Hepatocyte (in vitro differentiated cells): ENCODE results near the gene TOMM22. TPM values are rescaled to one million over a fixed set of nuclear protein-coding genes. Genes with fewer than 3 reads are reported as not detected.

Source experiments
- DNase-seq: peaks from one replicate; pipeline ENCODE4 v3.0.0-alpha.2; 2016; ENCODE audit warnings: low spot score
- H2AFZ ChIP-seq: fragments of 200-600 bp; sonication (generic); 2 replicates; pipeline ENCODE4 v1.6.0; 2016; ENCODE audit warnings: antibody characterized with exemption, mild to moderate bottlenecking
- H3K27ac ChIP-seq: fragments of 200-600 bp; sonication (generic); 2 replicates; pipeline ENCODE4 v1.5.1; 2016; ENCODE audit warnings: mild to moderate bottlenecking
- H3K27me3 ChIP-seq: fragments of 200-600 bp; sonication (generic); 2 replicates; pipeline ENCODE4 v1.6.1; 2016
- H3K36me3 ChIP-seq: fragments of 200-600 bp; sonication (generic); replicated peaks from 2 replicates; pipeline ENCODE4 v1.5.1; 2016; ENCODE audit warnings: low read depth; ENCODE audit not compliant: insufficient read depth
- H3K4me1 ChIP-seq: fragments of 200-600 bp; sonication (generic); 2 replicates; pipeline ENCODE4 v1.5.1; 2016; ENCODE audit warnings: mild to moderate bottlenecking, moderate library complexity; ENCODE audit not compliant: insufficient read depth
- H3K4me2 ChIP-seq: fragments of 200-600 bp; sonication (generic); 2 replicates; pipeline ENCODE4 v1.6.0; 2016
- H3K4me3 ChIP-seq: fragments of 200-600 bp; sonication (generic); 2 replicates; pipeline ENCODE4 v1.5.1; 2016; ENCODE audit warnings: mild to moderate bottlenecking
- H3K79me2 ChIP-seq: fragments of 200-600 bp; sonication (generic); 2 replicates; pipeline ENCODE4 v1.6.0; 2017; ENCODE audit warnings: mild to moderate bottlenecking
- H3K9me2 ChIP-seq: fragments of 200-600 bp; sonication (generic); replicated peaks from 2 replicates; pipeline ENCODE4 v1.6.0; 2017; ENCODE audit warnings: mild to moderate bottlenecking; ENCODE audit not compliant: insufficient read depth
- H3K9me3 ChIP-seq: fragments of 200-600 bp; sonication (generic); 2 replicates; pipeline ENCODE4 v1.5.1; 2016; ENCODE audit warnings: low read depth, mild to moderate bottlenecking
- H4K20me1 ChIP-seq: fragments of 200-600 bp; sonication (generic); 2 replicates; pipeline ENCODE4 v1.6.0; 2016; ENCODE audit warnings: mild to moderate bottlenecking; ENCODE audit not compliant: insufficient read depth, poor library complexity, severe bottlenecking
- EZH2 ChIP-seq: fragments of 200-600 bp; sonication (generic); IDR thresholded peaks from 2 replicates; pipeline ENCODE4 v1.6.1; 2016; ENCODE audit warnings: antibody characterized with exemption, mild to moderate bottlenecking, borderline replicate concordance
- EZH2phosphoT487 ChIP-seq: fragments of 200-600 bp; sonication (generic); IDR thresholded peaks from one replicate; pipeline ENCODE4 v1.6.1; 2018; ENCODE audit warnings: antibody characterized with exemption, mild to moderate bottlenecking, low read depth, moderate library complexity; ENCODE audit not compliant: unreplicated experiment, severe bottlenecking
- WGBS: methylation state at CpG from one replicate; pipeline ENCODE4 v1.1.6; 2016; ENCODE audit warnings: low lambda C conversion rate; ENCODE audit errors: missing lambda C conversion rate; 5-methylcytosine and 5-hydroxymethylcytosine counted together
- polyA plus RNA-seq: library from polyadenylated mRNA; unstranded; fragments of >200 nt; fragmentation: Nextera tagmentation; extraction: Ambion mirVana; gene quantifications from 2 replicates; pipeline ENCODE4 v1.2.1, GENCODE V29; 2016
- total RNA-seq: library from RNA; depleted of rRNA; stranded (reverse); fragments of >200 nt; gene quantifications from 2 replicates; pipeline ENCODE4 v1.2.3, GENCODE V29; 2014
- TF ChIP-seq, protein P1 (sequence below): fragments of 200-600 bp; sonication (generic); IDR thresholded peaks from 2 replicates; pipeline ENCODE4 v1.5.1; 2016; ENCODE audit warnings: antibody characterized with exemption, mild to moderate bottlenecking; ENCODE audit not compliant: poor library complexity

Gene TOMM22
- total and polyA plus RNA-seq, 2 experiments from 2014 or later, result 57.7 to 80.3 TPM

DNA sequence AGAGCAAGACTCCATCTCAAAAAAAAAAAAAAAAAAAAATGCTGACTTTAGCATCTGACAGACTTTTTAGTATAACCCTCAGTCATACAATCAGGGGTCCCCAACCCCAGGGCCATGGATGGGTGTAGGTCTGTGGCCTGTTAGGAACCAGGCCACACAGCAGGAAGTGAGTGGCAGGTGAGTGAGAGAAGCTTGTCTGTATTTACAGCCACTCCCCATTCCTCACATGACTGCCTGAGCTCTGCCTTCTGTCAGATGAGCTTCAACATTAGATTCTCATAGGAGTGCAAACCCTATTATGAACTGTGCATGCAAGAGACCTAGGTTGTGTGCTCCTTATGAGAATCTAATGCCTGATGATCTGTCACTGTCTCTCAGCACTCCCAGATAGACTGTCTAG, 28.9 kb upstream of the TOMM22 start:
- Histone ChIP-seq H3K27ac (no peak overlapping the region), H3K9me2 (no peaks in the 10 kb centered on the region), H3K4me3 (no peak overlapping the region), H3K79me2 (peaks cover 27% of the 10 kb centered on the region), H3K4me1 (peaks cover 8% of the 10 kb centered on the region), H3K4me2 (no peak overlapping the region), H4K20me1 (no peaks in the 10 kb centered on the region), H3K27me3 (no peaks in the 10 kb centered on the region), H2AFZ (no peak overlapping the region), H3K36me3 (no peaks in the 10 kb centered on the region), H3K9me3 (no peaks in the 10 kb centered on the region)
- DNase-seq, result peak; percentile 58
- no peak for TF ChIP-seq EZH2
- TF ChIP-seq, protein P1, sequence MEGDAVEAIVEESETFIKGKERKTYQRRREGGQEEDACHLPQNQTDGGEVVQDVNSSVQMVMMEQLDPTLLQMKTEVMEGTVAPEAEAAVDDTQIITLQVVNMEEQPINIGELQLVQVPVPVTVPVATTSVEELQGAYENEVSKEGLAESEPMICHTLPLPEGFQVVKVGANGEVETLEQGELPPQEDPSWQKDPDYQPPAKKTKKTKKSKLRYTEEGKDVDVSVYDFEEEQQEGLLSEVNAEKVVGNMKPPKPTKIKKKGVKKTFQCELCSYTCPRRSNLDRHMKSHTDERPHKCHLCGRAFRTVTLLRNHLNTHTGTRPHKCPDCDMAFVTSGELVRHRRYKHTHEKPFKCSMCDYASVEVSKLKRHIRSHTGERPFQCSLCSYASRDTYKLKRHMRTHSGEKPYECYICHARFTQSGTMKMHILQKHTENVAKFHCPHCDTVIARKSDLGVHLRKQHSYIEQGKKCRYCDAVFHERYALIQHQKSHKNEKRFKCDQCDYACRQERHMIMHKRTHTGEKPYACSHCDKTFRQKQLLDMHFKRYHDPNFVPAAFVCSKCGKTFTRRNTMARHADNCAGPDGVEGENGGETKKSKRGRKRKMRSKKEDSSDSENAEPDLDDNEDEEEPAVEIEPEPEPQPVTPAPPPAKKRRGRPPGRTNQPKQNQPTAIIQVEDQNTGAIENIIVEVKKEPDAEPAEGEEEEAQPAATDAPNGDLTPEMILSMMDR, result no peak
- no peak for TF ChIP-seq EZH2phosphoT487

DNA sequence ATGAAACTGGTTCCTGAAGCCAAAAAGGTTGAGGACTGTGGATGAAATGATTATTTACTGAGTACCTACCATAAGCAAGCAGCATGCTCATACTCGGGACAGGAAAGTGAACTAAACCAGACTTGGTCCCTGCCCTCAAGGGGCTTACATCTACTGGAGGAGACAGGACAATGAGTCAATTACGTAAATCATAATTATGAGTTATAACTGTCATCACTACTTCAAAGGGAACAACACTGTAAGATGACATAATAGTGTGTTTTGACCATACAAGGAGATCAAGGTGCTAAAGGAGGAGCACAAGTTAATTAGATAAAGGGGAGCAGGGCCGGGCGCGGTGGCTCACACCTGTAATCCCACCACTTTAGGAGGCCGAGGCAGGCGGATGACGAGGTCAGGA, 28.0 kb upstream of the TOMM22 start:
- peaks cover 36% of the 10 kb centered on the region for H3K79me2 ChIP-seq
- H2AFZ ChIP-seq, result no peak overlapping the region
- peaks cover 8% of the 10 kb centered on the region for H3K4me1 ChIP-seq
- H3K27ac ChIP-seq, result no peak overlapping the region
- H3K4me3 ChIP-seq, result no peak overlapping the region
- TF ChIP-seq EZH2 (no peak), EZH2phosphoT487 (no peak)
- TF ChIP-seq, protein P1, result no peak
- H3K4me2 ChIP-seq, result no peak overlapping the region
- no peaks in the 10 kb centered on the region for H3K36me3 ChIP-seq
- whole genome bisulfite sequencing, result 95% methylated on average over 8 of the region's 8 CpGs
- no peaks in the 10 kb centered on the region for H3K9me2 ChIP-seq
- H3K27me3 ChIP-seq, result no peaks in the 10 kb centered on the region
- DNase-seq, result no peak
- H4K20me1 ChIP-seq, result no peaks in the 10 kb centered on the region
- H3K9me3 ChIP-seq, result no peaks in the 10 kb centered on the region

DNA sequence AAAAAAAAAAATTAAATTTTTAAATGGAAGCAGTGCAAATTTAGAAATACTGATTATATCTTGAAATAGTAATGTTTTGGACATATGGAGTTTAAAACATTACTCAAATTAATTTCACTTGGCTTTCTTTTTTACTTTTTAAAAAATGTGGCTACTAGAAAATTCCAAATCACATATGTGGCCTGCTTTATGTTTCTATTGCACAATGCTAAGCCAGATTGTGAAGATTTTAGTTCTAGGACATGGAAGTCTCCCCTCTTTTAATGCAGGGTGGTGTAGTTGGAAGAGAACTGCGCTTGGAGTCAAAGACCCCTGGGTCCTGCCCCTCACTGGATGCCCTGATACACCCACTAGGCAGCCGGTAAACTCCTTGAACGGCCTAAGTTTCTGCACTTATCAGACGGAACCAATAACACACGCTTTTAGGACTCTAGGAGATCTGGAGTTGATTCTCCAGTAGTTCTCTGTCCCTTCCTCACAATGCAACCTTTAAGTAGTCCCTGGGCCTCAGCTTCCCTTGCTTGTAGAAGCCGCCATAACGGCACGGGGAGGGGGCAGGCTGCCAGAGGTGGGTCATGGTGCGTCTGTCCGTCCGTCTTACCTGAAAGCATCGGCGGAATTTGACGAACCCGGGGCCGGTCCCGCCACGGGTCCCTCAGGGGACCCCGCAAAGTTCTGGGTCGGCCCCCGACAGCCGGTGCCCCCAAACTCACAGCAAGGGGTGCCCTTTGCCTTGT, 26.1 kb upstream of the TOMM22 start:
- H3K27ac ChIP-seq, result peak overlapping the region; percentile 97
- peak overlapping the region; percentile 80 for H2AFZ ChIP-seq
- no peaks in the 10 kb centered on the region for H3K36me3 ChIP-seq
- H3K9me2 ChIP-seq, result no peaks in the 10 kb centered on the region
- 4% methylated on average over 20 of the region's 22 CpGs for WGBS
- H3K79me2 ChIP-seq, result peaks cover 53% of the 10 kb centered on the region
- H3K4me3 ChIP-seq, result peak overlapping the region; percentile 82
- peaks cover 8% of the 10 kb centered on the region for H3K4me1 ChIP-seq
- H4K20me1 ChIP-seq, result no peaks in the 10 kb centered on the region
- TF ChIP-seq, protein P1, result no peak
- TF ChIP-seq EZH2 (no peak), EZH2phosphoT487 (no peak)
- peak overlapping the region; percentile 93 for H3K4me2 ChIP-seq
- no peaks in the 10 kb centered on the region for H3K27me3 ChIP-seq
- no peaks in the 10 kb centered on the region for H3K9me3 ChIP-seq
- peak; percentile 23 for DNase-seq
